MM.1S (cell line): ENCODE data around the gene GHRH.

Experiments used
- DNase-seq: peaks from one replicate; pipeline ENCODE4 v3.0.0-alpha.2; 2015
- H2AFZ ChIP-seq: fragments of 300-600 bp; sonication (generic); 2 replicates; pipeline ENCODE4 v1.6.0; 2016; ENCODE audit warnings: antibody characterized with exemption, low read length
- H3F3A ChIP-seq: fragments of 300-600 bp; sonication (generic); 2 replicates; pipeline ENCODE4 v1.6.1; 2016; ENCODE audit warnings: mild to moderate bottlenecking, antibody characterized with exemption, low read length, moderate library complexity, mixed read lengths; ENCODE audit not compliant: insufficient read depth
- H3K27ac ChIP-seq: fragments of 300-600 bp; sonication (generic); 2 replicates; pipeline ENCODE4 v1.5.1; 2016; ENCODE audit warnings: mild to moderate bottlenecking, low read length
- H3K27me3 ChIP-seq: fragments of 300-600 bp; sonication (generic); replicated peaks from 2 replicates; pipeline ENCODE4 v1.6.0; 2016; ENCODE audit warnings: low read length; ENCODE audit not compliant: insufficient read depth
- H3K36me3 ChIP-seq: fragments of 300-600 bp; sonication (generic); replicated peaks from 2 replicates; pipeline ENCODE4 v1.6.1; 2016; ENCODE audit warnings: mild to moderate bottlenecking, low read length, mixed read lengths; ENCODE audit not compliant: insufficient read depth
- H3K4me1 ChIP-seq: fragments of 300-600 bp; sonication (generic); 2 replicates; pipeline ENCODE4 v1.6.1; 2016; ENCODE audit warnings: low read length, mixed read lengths
- H3K4me2 ChIP-seq: fragments of 300-600 bp; sonication (generic); 2 replicates; pipeline ENCODE4 v1.6.0; 2016; ENCODE audit warnings: low read depth, low read length
- H3K4me3 ChIP-seq: fragments of 300-600 bp; sonication (generic); 2 replicates; pipeline ENCODE4 v1.5.1; 2016; ENCODE audit warnings: low read length, mixed read lengths
- H3K79me2 ChIP-seq: fragments of 300-600 bp; sonication (generic); 2 replicates; pipeline ENCODE4 v1.6.1; 2016; ENCODE audit warnings: mixed run types, low read length, mixed read lengths
- H3K9ac ChIP-seq: fragments of 300-600 bp; sonication (generic); 2 replicates; pipeline ENCODE4 v1.6.1; 2016; ENCODE audit warnings: low read length, mixed read lengths
- H3K9me2 ChIP-seq: fragments of 300-600 bp; sonication (generic); replicated peaks from 2 replicates; pipeline ENCODE4 v1.6.1; 2016; ENCODE audit warnings: mild to moderate bottlenecking, low read length, mixed read lengths; ENCODE audit not compliant: insufficient read depth
- H3K9me3 ChIP-seq: fragments of 300-600 bp; sonication (generic); replicated peaks from 2 replicates; pipeline ENCODE4 v1.6.1; 2016; ENCODE audit warnings: mild to moderate bottlenecking, low read length, mixed read lengths; ENCODE audit not compliant: insufficient read depth
- H4K20me1 ChIP-seq: fragments of 300-600 bp; sonication (generic); 2 replicates; pipeline ENCODE4 v1.6.1; 2016; ENCODE audit warnings: mild to moderate bottlenecking, low read length, moderate library complexity, mixed read lengths; ENCODE audit not compliant: insufficient read depth
- CTCF ChIP-seq: fragments of 300-600 bp; sonication (generic); IDR thresholded peaks from 2 replicates; pipeline ENCODE4 v1.5.1; 2016; ENCODE audit warnings: antibody characterized with exemption, low read length, mixed read lengths
- EZH2 ChIP-seq: fragments of 300-600 bp; sonication (generic); optimal IDR thresholded peaks from 2 replicates; pipeline ENCODE3; 2017; ENCODE audit warnings: low read depth, mild to moderate bottlenecking, antibody characterized with exemption, low read length, mixed read lengths
- EZH2phosphoT487 ChIP-seq: fragments of 300-600 bp; sonication (generic); IDR thresholded peaks from 2 replicates; pipeline ENCODE4 v1.6.1; 2018; ENCODE audit warnings: antibody characterized with exemption, low read length

Gene GHRH

GRCh38 chr20:37295001-37295400, 33.4 kb upstream of the GHRH start:
- TF ChIP-seq EZH2 (no peak), CTCF (no peak), EZH2phosphoT487 (no peak)
- no peaks in the 10 kb centered on the region for H3K9me3 ChIP-seq
- no peak for DNase-seq
- H3F3A ChIP-seq = peaks cover 4% of the 10 kb centered on the region; the same call in 1 of the 2 replicates
- no peak overlapping the region for H3K4me3 ChIP-seq
- H3K9me2 ChIP-seq = no peaks in the 10 kb centered on the region
- H4K20me1 ChIP-seq = no peaks in the 10 kb centered on the region
- peaks cover 40% of the 10 kb centered on the region for H3K4me1 ChIP-seq
- H3K4me2 ChIP-seq = no peak overlapping the region
- H3K27ac ChIP-seq = no peak overlapping the region
- H3K9ac ChIP-seq = no peak overlapping the region
- H3K27me3 ChIP-seq = no peaks in the 10 kb centered on the region
- no peaks in the 10 kb centered on the region for H3K36me3 ChIP-seq
- H3K79me2 ChIP-seq = peaks cover 81% of the 10 kb centered on the region
- H2AFZ ChIP-seq = no peak overlapping the region

GRCh38 chr20:37294262-37294981, 32.8 kb upstream of the GHRH start:
- peaks cover 39% of the 10 kb centered on the region for H3K4me1 ChIP-seq
- H3K79me2 ChIP-seq = peaks cover 80% of the 10 kb centered on the region
- no peaks in the 10 kb centered on the region for H3K36me3 ChIP-seq
- peaks cover 4% of the 10 kb centered on the region; the same call in 1 of the 2 replicates for H3F3A ChIP-seq
- peak overlapping the region; percentile 13; the same call in 1 of the 2 replicates for H3K27ac ChIP-seq
- no peak overlapping the region for H3K9ac ChIP-seq
- no peak overlapping the region for H3K4me3 ChIP-seq
- no peak overlapping the region for H2AFZ ChIP-seq
- no peaks in the 10 kb centered on the region for H3K27me3 ChIP-seq
- no peak for TF ChIP-seq CTCF
- no peak for TF ChIP-seq EZH2
- TF ChIP-seq EZH2phosphoT487 = no peak
- DNase-seq = no peak
- no peaks in the 10 kb centered on the region for H3K9me2 ChIP-seq
- no peaks in the 10 kb centered on the region for H3K9me3 ChIP-seq
- no peak overlapping the region for H3K4me2 ChIP-seq
- H4K20me1 ChIP-seq = no peaks in the 10 kb centered on the region

- Histone ChIP-seq H3K79me2 (peaks cover 72% of the 10 kb centered on the region), H3K27me3 (no peaks in the 10 kb centered on the region), H3K27ac (no peak overlapping the region; the same call in 1 of the 2 replicates), H4K20me1 (no peaks in the 10 kb centered on the region), H3K9ac (no peak overlapping the region), H3K4me1 (peaks cover 30% of the 10 kb centered on the region), H3K4me2 (no peak overlapping the region), H3K36me3 (no peaks in the 10 kb centered on the region), H3F3A (peaks cover 4% of the 10 kb centered on the region; the same call in 1 of the 2 replicates), H3K9me2 (no peaks in the 10 kb centered on the region), H3K4me3 (no peak overlapping the region), H2AFZ (no peak overlapping the region), H3K9me3 (no peaks in the 10 kb centered on the region)
- no peak for TF ChIP-seq EZH2
- TF ChIP-seq CTCF = no peak
- no peak for TF ChIP-seq EZH2phosphoT487
- DNase-seq = no peak
Observed at GRCh38 chr20:37293301-37293943, 31.8 kb upstream of the GHRH start.
